Mucosa of stomach (tissue), 1 donor: ENCODE data around the gene LTBP1.

Source experiments
- H3K27me3 ChIP-seq: one replicate; pipeline ENCODE4 v1.7.0; 2013; ENCODE audit warnings: mild to moderate bottlenecking, low read length; ENCODE audit not compliant: control insufficient read depth, insufficient read depth
- H3K36me3 ChIP-seq: one replicate; pipeline ENCODE4 v1.7.0; 2013; ENCODE audit warnings: low read length; ENCODE audit not compliant: control insufficient read depth, insufficient read depth
- H3K4me1 ChIP-seq: one replicate; pipeline ENCODE4 v1.7.0; 2013; ENCODE audit warnings: mild to moderate bottlenecking, low read length; ENCODE audit not compliant: control insufficient read depth, insufficient read depth
- H3K4me3 ChIP-seq: one replicate; pipeline ENCODE4 v1.7.0; 2013; ENCODE audit warnings: low read length
- H3K9ac ChIP-seq: one replicate; pipeline ENCODE4 v1.7.0; 2013; ENCODE audit warnings: mild to moderate bottlenecking, low read length, moderate library complexity
- H3K9me3 ChIP-seq: one replicate; pipeline ENCODE4 v1.7.0; 2013; ENCODE audit warnings: mild to moderate bottlenecking, low read length, moderate library complexity; ENCODE audit not compliant: control insufficient read depth
- donor health status: Pancreatic carcinoma.

The LTBP1 gene

DNA sequence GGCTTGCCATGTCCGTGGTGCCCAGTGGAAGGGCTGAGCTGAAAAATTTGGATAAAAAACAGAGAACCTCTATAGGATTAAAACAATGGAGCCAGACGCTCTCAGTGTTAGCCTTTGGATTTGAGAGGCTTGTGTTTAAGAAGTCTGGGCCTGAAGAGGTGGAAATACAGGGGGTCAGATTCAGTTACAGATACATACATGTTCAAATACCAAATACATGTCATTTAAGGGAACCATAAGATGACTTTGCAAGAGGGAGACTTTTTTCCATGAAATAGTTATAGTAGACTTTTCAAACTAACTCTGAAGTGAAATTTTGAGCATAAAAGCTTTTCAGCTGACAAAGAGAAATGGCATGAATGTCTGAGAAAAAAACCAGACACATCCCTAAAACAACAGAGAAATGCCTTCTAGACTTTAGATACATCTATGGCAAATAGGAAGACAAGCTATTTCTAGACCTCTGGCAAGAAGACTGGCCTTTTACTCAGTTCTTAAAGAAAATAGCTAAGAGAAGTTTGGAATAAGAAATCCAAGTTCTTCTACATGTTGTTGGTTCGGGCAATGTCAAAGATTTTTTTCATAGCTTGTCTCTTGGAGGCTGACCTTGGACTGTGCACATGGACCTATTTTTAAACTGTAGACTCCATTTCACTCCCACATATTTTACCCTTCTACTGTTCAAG is 112.9 kb downstream of the LTBP1 start:
- Histone ChIP-seq H3K9ac (no peak overlapping the region), H3K4me1 (no peaks in the 10 kb centered on the region), H3K4me3 (no peak overlapping the region), H3K9me3 (no peaks in the 10 kb centered on the region), H3K36me3 (no peaks in the 10 kb centered on the region), H3K27me3 (no peaks in the 10 kb centered on the region)

DNA sequence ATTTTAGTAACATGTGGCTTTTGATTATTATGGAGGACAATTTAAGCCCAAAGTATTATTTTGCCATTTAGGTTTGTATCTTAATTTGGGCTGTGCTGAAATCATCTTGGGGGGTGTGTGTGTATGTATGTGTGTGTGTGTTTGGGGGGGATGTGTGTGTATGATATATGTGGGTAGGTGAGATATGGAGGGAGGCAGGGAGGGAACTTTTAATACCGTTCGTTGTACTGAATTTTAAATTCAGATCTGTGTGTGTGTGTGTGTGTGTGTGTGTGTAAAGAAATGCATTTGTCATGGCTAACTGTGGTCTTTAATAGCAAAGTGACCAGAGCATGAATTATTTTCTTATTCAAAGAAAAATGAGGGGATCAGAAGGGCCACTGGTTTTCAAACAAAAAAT is 113.7 kb downstream of the LTBP1 start:
- Histone ChIP-seq H3K9me3 (no peaks in the 10 kb centered on the region), H3K27me3 (no peaks in the 10 kb centered on the region), H3K36me3 (no peaks in the 10 kb centered on the region), H3K4me3 (no peak overlapping the region), H3K4me1 (no peaks in the 10 kb centered on the region), H3K9ac (no peak overlapping the region)

DNA sequence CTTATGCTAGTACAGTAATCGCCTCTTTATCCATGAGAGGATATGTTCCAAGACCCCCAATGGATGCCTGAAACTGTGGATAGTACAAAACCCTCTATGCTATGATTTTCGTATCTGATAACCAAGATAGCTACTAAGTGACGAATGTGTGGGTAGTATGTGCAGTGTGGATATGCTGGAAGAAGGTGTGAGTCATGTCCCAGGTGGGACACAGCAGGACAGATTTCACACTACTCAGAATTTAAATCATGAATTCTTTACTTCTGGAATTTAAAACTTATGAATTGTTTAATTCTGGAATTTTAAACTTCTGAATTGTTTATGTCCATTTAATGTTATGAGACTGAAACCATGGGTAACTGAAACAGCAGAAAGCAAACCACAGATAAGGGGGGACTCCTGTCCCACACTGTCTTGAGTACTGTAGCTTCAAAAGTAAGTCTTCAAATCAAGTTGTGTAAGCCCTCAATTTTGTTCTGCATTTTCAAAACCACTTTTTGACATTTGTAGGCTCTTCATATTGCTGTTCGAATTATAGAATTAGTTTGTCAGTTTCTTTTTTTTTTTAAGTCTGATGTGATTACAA is 116.0 kb downstream of the LTBP1 start:
- H3K4me1 ChIP-seq: no peaks in the 10 kb centered on the region
- H3K27me3 ChIP-seq: no peaks in the 10 kb centered on the region
- no peak overlapping the region for H3K9ac ChIP-seq
- H3K9me3 ChIP-seq: no peaks in the 10 kb centered on the region
- no peaks in the 10 kb centered on the region for H3K36me3 ChIP-seq
- H3K4me3 ChIP-seq: no peak overlapping the region

DNA sequence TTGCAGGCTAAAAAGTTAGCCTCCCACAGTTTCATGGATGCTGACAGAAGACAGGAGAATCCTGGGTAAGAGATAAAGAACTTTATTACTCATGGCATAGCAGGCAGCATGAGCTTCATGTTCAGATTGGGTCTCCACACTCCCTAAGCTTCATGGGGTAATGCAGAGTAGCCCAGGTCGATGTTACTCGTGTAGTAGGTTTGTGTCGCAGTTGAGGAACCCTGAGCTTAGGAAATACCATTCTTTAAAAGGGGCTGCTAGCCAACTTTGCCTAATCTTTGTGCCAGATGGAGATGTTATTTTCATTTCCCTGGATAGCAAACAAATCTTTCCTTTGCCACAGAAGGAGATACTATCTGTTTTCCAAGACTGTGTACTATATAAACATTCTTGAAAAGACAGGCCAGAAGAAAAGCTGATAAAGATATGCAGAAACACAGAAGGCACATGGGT is 117.6 kb downstream of the LTBP1 start:
- no peaks in the 10 kb centered on the region for H3K27me3 ChIP-seq
- H3K9ac ChIP-seq: no peak overlapping the region
- no peaks in the 10 kb centered on the region for H3K36me3 ChIP-seq
- no peak overlapping the region for H3K4me3 ChIP-seq
- H3K9me3 ChIP-seq: no peaks in the 10 kb centered on the region
- H3K4me1 ChIP-seq: peaks cover 3% of the 10 kb centered on the region

DNA sequence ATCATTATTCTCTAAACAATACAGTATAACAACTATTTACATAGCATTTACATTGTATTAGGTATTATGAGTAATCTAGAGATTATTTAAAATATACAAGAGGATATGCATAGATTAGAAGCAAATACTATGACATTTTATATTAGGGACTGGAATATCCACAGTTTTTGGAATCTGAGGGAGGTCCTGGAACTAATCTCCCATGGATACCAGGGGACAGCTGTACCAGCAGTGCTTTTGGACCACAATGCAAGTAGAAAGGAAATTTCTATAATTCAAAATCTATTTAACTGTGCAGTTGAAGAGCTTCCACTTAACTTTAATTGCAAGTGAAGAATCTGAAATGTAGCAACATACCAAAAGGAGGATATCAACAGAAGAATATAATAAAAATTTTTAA is 120.8 kb downstream of the LTBP1 start:
- no peak overlapping the region for H3K9ac ChIP-seq
- no peaks in the 10 kb centered on the region for H3K36me3 ChIP-seq
- no peak overlapping the region for H3K4me3 ChIP-seq
- H3K4me1 ChIP-seq: peaks cover 19% of the 10 kb centered on the region
- H3K27me3 ChIP-seq: no peaks in the 10 kb centered on the region
- H3K9me3 ChIP-seq: no peaks in the 10 kb centered on the region

DNA sequence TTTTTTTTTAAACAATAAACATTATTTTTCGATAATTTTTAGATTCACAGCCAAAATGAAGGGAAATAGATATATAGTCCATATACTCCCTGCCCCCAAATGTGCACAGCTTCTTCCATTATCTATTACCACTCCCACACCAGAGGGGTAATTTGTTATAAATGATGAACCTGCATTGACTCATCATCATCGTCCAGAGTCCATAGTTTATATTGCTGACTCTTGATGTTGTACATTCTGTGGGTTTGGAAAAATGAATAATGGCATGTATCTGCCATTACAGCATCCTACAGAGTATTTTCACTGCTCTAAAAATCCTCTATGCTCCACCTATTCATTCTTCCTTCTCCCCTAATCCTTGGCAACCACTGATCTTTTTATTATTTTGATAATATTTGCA is 121.5 kb downstream of the LTBP1 start:
- no peaks in the 10 kb centered on the region for H3K36me3 ChIP-seq
- no peak overlapping the region for H3K4me3 ChIP-seq
- no peak overlapping the region for H3K9ac ChIP-seq
- H3K27me3 ChIP-seq: no peaks in the 10 kb centered on the region
- no peaks in the 10 kb centered on the region for H3K9me3 ChIP-seq
- H3K4me1 ChIP-seq: peaks cover 19% of the 10 kb centered on the region

DNA sequence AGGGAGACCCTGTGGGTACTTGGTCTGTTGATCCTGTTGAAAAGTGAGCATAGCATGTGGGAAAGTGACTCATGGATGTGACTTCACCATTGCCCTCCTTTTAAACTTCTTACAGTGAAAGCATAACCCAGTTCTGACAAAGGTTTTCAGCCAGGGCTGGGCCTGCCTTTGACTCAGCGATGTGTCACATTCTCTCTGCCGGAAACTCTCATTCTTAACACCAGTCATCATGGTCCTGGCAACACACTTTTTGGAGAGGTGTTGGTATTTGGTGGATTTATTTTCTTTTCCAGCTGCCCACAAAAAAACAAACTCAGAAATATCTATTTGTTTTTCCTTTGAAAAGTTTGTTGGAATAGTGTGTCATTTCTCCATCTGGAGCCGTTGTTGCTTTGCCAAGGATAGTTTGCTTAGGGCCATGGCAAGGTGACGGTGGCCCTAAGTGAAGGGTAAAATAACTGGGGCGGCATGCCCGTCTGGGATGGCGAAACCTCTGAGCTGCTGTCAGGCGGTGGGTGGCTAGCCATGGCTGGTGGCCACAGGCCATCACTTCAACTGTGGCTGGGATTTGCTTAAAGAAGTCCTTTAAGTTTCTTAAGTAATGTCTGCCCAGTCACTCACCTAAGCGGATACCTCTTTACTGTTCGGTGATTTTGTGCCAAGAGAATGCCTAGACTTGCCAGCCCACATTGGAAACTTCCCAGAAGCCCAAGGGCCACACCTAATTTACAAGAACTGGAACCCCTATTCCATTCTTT is 123.3 kb downstream of the LTBP1 start:
- no peaks in the 10 kb centered on the region for H3K9me3 ChIP-seq
- peaks cover 19% of the 10 kb centered on the region for H3K4me1 ChIP-seq
- no peak overlapping the region for H3K9ac ChIP-seq
- H3K36me3 ChIP-seq: no peaks in the 10 kb centered on the region
- H3K4me3 ChIP-seq: no peak overlapping the region
- no peaks in the 10 kb centered on the region for H3K27me3 ChIP-seq

DNA sequence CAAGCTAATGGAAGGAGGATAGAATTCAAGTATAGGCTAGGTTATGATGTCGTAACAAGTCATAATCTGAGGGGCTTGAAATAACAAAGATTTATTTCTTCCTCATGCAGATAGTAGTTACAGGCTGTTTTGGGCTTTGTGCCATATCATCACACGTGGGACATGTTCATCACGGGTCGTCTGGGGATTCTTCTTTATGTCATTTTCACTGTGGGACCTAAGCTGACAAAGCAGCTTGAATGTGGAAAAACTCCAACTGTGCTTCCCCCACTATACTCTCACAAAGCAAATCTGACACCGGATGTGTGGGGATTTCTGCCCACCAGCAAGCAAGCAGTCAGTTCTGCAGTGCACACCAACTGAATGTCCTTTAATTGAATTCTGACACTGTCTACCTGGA is 124.8 kb downstream of the LTBP1 start:
- Histone ChIP-seq H3K9ac (no peak overlapping the region), H3K9me3 (no peaks in the 10 kb centered on the region), H3K4me3 (no peak overlapping the region), H3K4me1 (peaks cover 19% of the 10 kb centered on the region), H3K27me3 (no peaks in the 10 kb centered on the region), H3K36me3 (no peaks in the 10 kb centered on the region)

DNA sequence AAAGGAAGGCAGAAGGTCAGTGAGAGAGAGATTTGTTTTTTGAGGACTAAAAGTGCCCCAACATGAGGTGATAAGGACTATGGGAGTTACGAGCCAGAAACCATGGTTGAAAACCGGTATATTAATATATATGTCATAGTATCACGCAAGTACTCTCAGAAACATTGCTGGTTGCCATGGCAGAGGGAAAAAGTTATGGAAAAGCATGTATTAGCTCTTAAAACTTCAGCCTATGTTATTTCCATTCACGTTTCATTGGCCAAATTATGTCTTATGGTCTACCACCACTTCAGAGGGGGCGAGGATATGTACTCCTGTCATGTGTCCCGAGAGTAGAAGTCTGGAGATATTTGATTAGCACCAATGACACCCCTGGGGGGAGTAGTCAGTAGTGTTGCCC is 125.9 kb downstream of the LTBP1 start:
- no peak overlapping the region for H3K4me3 ChIP-seq
- H3K27me3 ChIP-seq: no peaks in the 10 kb centered on the region
- no peaks in the 10 kb centered on the region for H3K36me3 ChIP-seq
- no peaks in the 10 kb centered on the region for H3K9me3 ChIP-seq
- H3K4me1 ChIP-seq: peaks cover 19% of the 10 kb centered on the region
- no peak overlapping the region for H3K9ac ChIP-seq

DNA sequence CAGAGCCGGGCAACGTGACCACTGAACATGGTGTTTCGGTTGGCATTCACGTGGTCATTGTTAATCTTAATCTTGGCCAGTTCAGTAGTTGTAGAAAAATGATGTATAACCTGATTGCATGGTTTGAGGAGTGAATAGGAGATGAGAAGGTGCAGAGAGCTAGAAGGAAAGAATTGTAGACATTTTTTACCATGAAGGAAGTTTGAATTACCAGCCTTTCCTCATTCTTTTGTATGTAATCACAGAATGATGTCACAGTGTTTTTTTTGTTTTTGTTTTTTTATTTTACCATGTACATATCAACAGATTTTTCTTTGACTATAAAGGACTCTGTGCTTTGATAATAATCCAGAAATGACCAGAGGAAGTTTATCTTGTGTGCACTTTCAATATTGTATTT is 126.3 kb downstream of the LTBP1 start:
- H3K9ac ChIP-seq: no peak overlapping the region

DNA sequence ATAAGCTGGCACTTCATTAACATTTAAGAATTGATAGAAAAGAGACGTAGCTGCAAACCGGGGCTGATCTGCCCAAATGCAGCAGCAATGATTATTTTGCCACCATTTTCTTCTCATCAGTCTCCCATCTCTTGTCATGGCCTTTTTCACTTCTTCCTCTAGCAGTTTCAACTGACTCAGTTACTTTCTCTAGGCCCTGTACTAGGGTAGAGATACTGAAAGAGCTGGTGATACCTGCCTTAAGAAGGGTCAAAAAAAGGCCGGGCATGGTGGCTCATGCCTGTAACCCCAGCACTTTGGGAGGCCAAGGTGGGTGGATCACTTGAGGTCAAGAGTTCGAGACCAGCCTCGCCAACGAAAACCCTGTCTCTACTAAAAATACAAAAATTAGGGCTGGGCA is 127.4 kb downstream of the LTBP1 start:
- Histone ChIP-seq H3K4me3 (no peak overlapping the region), H3K4me1 (peaks cover 24% of the 10 kb centered on the region), H3K9ac (no peak overlapping the region), H3K36me3 (no peaks in the 10 kb centered on the region), H3K27me3 (no peaks in the 10 kb centered on the region), H3K9me3 (no peaks in the 10 kb centered on the region)

More for the DNA sequence above, 126.3 kb downstream of the LTBP1 start:
- H3K4me3 ChIP-seq: no peak overlapping the region
- no peaks in the 10 kb centered on the region for H3K27me3 ChIP-seq
- H3K36me3 ChIP-seq: no peaks in the 10 kb centered on the region
- no peaks in the 10 kb centered on the region for H3K9me3 ChIP-seq
- peaks cover 21% of the 10 kb centered on the region for H3K4me1 ChIP-seq

DNA sequence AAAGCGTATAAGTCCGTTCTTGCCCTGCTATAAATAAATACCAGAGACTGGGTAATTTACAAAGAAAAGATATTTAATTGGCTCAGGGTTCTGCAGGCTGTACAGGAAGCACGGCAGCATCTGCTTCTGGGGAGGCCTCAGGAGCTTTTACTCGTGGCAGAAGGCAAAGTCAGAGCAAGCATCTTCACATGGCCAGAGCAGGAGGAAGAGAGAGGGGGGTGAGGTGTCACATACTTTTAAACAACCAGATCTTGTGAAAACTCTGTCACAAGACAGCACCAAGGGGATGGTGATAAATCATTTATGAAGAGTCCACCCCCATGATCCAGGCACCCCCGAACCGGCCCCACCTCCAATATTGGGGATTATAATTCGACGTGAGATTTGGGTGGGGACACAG is 130.6 kb downstream of the LTBP1 start:
- H3K4me1 ChIP-seq: peaks cover 6% of the 10 kb centered on the region
- no peaks in the 10 kb centered on the region for H3K36me3 ChIP-seq
- no peak overlapping the region for H3K9ac ChIP-seq
- H3K4me3 ChIP-seq: no peak overlapping the region
- H3K9me3 ChIP-seq: no peaks in the 10 kb centered on the region
- no peaks in the 10 kb centered on the region for H3K27me3 ChIP-seq
